Measurements from ENCODE around the gene KCNQ1.

Gene KCNQ1

DNA sequence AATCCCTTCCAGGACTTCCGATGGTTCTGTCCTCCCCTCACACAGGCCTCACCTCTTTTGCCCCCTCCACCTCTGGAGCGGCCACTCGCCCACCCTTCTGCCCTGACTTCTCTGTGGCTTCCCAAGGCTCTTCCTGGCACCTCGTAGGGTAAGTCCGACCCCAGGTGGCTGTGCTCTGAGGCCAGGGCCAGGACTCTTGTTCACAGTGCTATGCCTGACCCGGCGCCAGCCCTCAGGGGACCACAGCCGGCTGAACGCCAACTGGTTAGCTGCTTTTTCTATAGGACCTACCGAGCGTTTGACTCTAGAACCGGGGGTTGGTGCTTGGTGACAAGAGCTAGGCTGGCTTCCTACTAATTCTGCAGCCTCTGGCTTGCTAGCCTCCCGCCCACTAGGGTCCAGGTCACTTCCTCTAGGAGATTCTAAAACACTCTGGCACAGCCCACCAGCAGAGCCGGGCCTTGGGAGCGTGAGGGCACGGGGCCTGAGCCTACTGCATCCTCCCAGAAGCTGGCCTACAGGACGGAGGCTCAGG is 283.4 kb downstream of the KCNQ1 start:
- H3K36me3 ChIP-seq, result no peaks in the 10 kb centered on the region
- peaks cover 0 to 15% (median 0%) of the 10 kb centered on the region in 11 experiments; a peak in 4 of 22 replicates for H4K20me1 ChIP-seq
- no peak for TF ChIP-seq Cebpa-rat (IDR thresholded peaks at IDR 0.05)
- H3K4me3 ChIP-seq, result no peak overlapping the region; a peak in 1 of 20 replicates
- H3K4me2 ChIP-seq, result peak overlapping the region; percentile 30 to 76 (median 64); a peak in 20 of 22 replicates
- H3K27ac ChIP-seq, result no peak overlapping the region
- H3K27me3 ChIP-seq, result no peaks in the 10 kb centered on the region
- H3K9me3 ChIP-seq (replicated peaks in 1 of 11), result no peaks in the 10 kb centered on the region
- H3K9ac ChIP-seq, result peak overlapping the region in 2 of 11 experiments; percentile 3; a peak in 4 of 22 replicates
- H3K4me1 ChIP-seq, result peaks cover 20 to 80% (median 52%) of the 10 kb centered on the region in 10 experiments

DNA sequence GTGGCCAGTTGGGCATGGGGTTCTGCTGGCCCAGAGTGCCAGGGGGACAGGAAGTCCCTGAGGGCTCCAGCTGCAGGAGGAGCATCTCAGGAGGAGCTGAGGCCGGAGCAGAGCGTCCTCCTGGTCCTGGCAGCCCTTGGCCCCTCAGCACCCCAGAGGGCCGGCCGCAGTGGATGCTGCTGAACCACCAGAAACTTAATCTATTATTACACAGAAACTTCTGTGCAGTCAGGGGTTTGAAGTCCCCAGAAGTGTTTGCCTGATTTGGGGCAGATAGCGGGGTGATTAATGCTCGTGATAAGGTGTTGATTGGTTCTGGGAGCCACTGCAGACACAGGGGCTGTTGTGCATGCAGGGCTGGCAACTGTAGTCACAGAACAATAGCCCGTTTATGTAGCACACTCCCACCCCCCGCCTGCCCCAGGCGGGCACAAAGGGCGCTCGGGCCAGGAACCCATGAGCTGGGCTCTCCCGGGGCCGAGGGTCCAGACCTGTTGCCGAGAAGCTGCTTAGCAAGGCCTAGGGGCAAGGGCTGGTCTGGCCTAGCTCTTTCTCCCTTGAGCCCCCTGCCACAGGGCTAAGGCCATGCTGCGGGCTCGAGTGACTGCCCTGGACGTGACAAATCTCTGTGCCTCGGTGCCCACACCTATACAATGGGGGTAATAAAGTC is 284.0 kb downstream of the KCNQ1 start:
- TF ChIP-seq Cebpa-rat (IDR thresholded peaks at IDR 0.05), result no peak
- no peaks in the 10 kb centered on the region for H3K27me3 ChIP-seq
- H3K9me3 ChIP-seq (replicated peaks in 1 of 11), result no peaks in the 10 kb centered on the region
- no peak overlapping the region; a peak in 3 of 22 replicates for H3K9ac ChIP-seq
- peaks cover 0 to 15% (median 0%) of the 10 kb centered on the region in 11 experiments; a peak in 4 of 22 replicates for H4K20me1 ChIP-seq
- H3K27ac ChIP-seq, result no peak overlapping the region
- no peak overlapping the region; a peak in 1 of 20 replicates for H3K4me3 ChIP-seq
- no peaks in the 10 kb centered on the region for H3K36me3 ChIP-seq
- H3K4me1 ChIP-seq, result peaks cover 26 to 80% (median 56%) of the 10 kb centered on the region in 10 experiments
- H3K4me2 ChIP-seq, result peak overlapping the region in 9 of 11 experiments; percentile 43 to 76 (median 65); a peak in 17 of 22 replicates

DNA sequence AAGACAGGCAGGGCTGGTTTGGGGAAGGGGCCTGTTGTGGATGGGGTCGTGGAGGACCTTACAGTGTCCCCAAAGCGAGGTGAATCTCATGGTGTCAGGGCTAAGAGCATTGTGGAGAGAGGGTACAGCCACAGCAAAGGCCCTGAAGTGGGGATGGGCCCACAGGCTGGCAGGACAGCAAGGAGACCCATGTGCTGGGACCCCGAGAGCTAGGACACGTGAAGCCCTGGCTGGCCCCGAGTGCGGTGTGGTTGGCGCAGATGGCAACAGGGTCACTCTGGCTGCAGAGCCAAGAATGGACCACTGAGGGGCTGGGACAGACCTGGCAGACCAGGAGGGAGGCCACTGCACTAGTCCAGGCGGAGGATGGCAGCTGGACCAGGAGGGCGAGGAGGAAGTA is 285.0 kb downstream of the KCNQ1 start:
- H3K4me1 ChIP-seq, result peaks cover 33 to 87% (median 66%) of the 10 kb centered on the region in 10 experiments
- H3K4me2 ChIP-seq, result no peak overlapping the region
- peaks cover 0 to 15% (median 0%) of the 10 kb centered on the region in 11 experiments; a peak in 4 of 22 replicates for H4K20me1 ChIP-seq
- no peaks in the 10 kb centered on the region for H3K9me3 ChIP-seq (replicated peaks in 1 of 11)
- H3K36me3 ChIP-seq, result no peaks in the 10 kb centered on the region
- no peaks in the 10 kb centered on the region for H3K27me3 ChIP-seq
- no peak for TF ChIP-seq Cebpa-rat (IDR thresholded peaks at IDR 0.05)
- H3K4me3 ChIP-seq, result no peak overlapping the region
- no peak overlapping the region for H3K27ac ChIP-seq
- no peak overlapping the region for H3K9ac ChIP-seq

DNA sequence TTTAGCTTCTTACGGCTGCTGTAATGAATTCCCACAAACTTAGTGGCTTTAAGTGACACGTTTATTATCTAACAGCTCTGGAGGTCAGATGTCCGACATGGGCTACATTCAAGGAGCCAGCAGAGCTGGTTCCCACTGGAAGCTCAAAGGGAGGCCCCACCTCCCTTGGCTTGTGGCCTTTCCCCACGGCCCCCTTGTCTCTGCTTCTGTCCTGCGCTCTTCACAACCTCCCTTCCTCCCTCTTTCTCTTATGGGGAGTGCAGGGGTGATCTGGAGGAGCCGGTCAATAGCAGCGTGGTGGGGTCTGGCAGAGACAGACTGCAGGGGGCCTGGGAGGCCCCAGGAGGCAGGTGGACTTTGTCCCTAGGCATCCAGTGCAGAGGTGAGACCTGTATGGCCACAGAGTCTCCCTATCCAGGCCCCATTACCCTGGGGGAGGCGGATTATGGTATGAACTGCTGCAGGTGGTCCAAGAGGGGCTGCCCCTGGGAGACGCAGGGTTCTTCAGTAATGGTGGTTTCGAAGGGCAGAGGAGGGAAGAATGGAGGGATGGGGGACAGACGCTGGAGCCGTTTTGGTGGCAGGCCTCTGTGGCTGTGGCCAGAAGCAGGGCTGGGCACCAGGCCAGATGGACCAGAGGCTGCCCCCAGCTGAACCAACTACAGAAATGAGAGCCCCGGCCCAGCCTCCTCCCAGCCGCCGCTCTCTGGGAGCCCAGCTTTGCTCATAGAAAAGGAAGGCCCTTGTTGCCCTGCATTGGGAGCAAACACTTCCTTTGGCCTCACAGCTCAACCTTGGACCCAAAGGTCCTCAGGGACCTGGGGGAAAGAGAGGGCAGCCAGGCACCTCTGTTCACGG is 285.7 kb downstream of the KCNQ1 start:
- no peaks in the 10 kb centered on the region for H3K9me3 ChIP-seq (replicated peaks in 1 of 11)
- peaks cover 0 to 15% (median 0%) of the 10 kb centered on the region in 11 experiments; a peak in 4 of 22 replicates for H4K20me1 ChIP-seq
- no peak overlapping the region; a peak in 2 of 22 replicates for H3K9ac ChIP-seq
- H3K36me3 ChIP-seq, result no peaks in the 10 kb centered on the region
- H3K4me1 ChIP-seq, result peaks cover 33 to 87% (median 70%) of the 10 kb centered on the region in 10 experiments
- H3K4me3 ChIP-seq, result no peak overlapping the region
- no peak overlapping the region for H3K27ac ChIP-seq
- H3K4me2 ChIP-seq, result peak overlapping the region in 6 of 11 experiments; percentile 11 to 88 (median 58); a peak in 9 of 22 replicates
- H3K27me3 ChIP-seq, result no peaks in the 10 kb centered on the region
- no peak for TF ChIP-seq Cebpa-rat (IDR thresholded peaks at IDR 0.05)

DNA sequence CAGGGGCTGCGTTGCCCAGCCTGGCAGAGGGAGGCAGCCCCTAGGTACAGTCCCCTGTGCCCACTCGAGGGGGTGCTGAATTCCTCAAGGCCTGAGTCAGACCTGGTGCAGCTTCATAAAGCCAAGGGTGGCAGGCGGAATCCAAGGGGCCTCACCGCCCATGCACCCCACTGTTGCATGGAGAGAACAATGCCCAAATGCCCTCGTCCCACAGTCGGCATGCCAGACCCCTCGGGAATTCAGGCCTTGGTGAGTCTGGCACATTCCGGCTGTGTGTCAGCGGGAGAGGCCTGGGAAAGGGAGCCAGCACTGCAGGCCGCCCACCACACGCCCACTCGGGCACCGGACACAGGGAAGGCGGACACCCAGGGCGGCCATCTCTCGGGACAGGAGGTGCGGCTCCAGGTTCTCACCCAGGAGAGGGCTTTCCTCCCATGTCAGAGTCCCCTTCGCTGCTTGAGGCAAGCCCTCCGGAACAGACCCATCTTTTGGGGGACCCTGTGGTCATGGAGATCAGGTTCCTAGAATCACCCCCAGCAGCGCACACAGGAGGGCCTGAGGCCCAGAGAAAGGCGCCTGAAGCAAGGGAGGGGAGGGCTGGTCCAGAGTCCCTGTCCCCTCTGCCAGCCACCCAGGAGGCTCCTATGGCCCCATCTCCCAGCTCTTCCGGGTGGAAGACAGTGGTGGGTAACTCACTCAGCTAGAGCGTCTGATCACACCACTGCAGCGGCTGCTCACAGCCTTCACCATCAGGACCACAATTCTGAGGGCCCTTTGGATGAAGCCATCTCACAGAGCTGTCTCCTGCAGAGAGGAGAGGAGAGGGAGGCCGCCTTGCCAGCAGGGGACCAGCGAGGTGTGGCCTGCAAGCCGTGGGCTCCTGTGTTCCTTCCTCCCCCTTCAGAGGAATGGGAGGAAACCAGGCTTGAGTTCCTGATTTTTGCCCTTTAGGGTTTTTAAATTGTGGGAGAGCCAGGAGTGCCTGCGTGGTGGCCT is 286.6 kb downstream of the KCNQ1 start:
- Histone ChIP-seq H3K4me2 (peak overlapping the region in 10 of 11 experiments; percentile 4 to 88 (median 43); a peak in 18 of 22 replicates), H4K20me1 (peaks cover 0 to 15% (median 0%) of the 10 kb centered on the region in 11 experiments; a peak in 4 of 22 replicates), H3K27me3 (no peaks in the 10 kb centered on the region), H3K4me3 (no peak overlapping the region), H3K27ac (no peak overlapping the region), H3K9me3 (replicated peaks in 1 of 11) (no peaks in the 10 kb centered on the region), H3K36me3 (no peaks in the 10 kb centered on the region), H3K4me1 (peaks cover 33 to 81% (median 67%) of the 10 kb centered on the region in 10 experiments), H3K9ac (peak overlapping the region in 1 of 11 experiments; percentile 16; a peak in 1 of 22 replicates)
- TF ChIP-seq Cebpa-rat (IDR thresholded peaks at IDR 0.05), result no peak

DNA sequence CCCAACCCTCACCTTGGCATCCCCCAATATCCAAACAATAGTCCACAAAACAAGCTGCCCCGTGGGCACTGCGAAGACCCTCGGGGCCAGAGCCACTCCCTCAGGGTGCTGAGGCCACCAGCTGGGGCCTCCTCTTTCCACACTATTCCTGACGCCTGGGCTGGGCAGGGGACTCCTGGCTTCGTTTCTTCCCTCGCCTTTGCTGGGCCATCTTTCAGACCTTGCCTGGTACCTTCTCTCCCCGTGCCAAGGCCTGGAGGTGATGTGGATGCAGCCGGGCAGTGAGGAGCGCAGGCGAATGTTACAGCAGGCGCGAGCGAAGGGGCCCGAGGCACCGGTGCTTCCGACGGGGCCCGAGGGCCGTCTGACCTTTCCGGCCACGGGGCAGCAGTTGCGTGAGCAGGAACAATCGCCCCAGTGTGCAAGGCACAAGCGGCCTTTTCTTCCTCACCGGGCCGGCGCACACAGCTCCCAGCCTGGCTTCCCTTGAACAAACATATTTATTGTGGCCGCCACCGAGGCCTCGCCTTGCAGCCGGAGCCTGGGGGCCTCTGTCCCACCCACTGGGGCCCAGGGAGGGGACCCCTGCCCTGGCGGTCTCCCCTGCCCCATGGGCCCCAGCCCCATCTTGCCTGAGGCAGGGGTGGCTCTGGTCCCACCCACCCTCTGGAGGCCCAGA is 287.6 kb downstream of the KCNQ1 start:
- Histone ChIP-seq H3K4me1 (peaks cover 42 to 81% (median 71%) of the 10 kb centered on the region in 10 experiments), H3K36me3 (no peaks in the 10 kb centered on the region)
- no peak for TF ChIP-seq Cebpa-rat (IDR thresholded peaks at IDR 0.05)

DNA sequence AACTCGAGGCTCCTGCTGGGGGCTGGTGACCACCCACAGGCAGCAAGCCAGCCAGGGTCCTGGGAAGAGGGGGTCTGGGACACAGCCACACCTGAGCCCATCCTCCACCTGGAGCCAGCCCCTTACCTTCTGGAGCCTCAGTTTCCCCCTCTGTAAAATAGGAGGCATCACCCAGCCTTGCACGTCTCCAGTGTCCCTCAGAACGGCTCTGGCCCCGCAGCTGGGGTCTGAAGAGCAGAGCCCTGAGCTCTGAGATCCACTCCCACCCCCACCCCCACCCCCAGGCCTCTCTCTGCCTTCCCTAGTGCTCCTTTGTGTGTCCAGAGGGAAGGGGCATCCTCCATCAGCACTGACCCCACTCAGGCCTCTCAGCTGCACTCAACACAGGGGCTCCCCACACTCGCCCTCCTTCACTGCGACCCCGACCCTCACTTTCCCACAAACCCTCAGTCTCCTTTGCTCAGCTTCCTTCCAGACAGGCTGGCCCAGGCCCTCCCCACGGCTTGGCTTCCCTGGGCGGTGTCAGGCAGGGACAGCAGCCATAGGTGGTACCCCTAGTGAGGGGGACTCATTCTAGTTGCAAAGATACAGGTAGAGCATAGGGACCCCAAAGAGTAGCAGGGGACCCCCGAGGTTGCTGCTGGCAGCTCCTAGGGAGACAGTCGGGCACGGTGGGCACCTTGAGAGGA is 288.3 kb downstream of the KCNQ1 start:
- H3K4me2 ChIP-seq, result peak overlapping the region; percentile 45 to 88 (median 72)
- H3K27me3 ChIP-seq, result no peaks in the 10 kb centered on the region
- peaks cover 0 to 15% (median 0%) of the 10 kb centered on the region in 11 experiments; a peak in 3 of 22 replicates for H4K20me1 ChIP-seq
- no peaks in the 10 kb centered on the region for H3K36me3 ChIP-seq
- peak overlapping the region in 1 of 11 experiments; percentile 48; a peak in 2 of 22 replicates for H3K27ac ChIP-seq
- no peak overlapping the region for H3K4me3 ChIP-seq
- peaks cover 43 to 81% (median 71%) of the 10 kb centered on the region in 10 experiments for H3K4me1 ChIP-seq
- peak overlapping the region in 2 of 11 experiments; percentile 41 to 48; a peak in 4 of 22 replicates for H3K9ac ChIP-seq
- H3K9me3 ChIP-seq (replicated peaks in 1 of 11), result no peaks in the 10 kb centered on the region
- no peak for TF ChIP-seq Cebpa-rat (IDR thresholded peaks at IDR 0.05)

More for the DNA sequence above, 287.6 kb downstream of the KCNQ1 start:
- Histone ChIP-seq H3K4me3 (no peak overlapping the region), H4K20me1 (peaks cover 0 to 15% (median 0%) of the 10 kb centered on the region in 11 experiments; a peak in 4 of 22 replicates), H3K27me3 (no peaks in the 10 kb centered on the region), H3K27ac (no peak overlapping the region), H3K9ac (no peak overlapping the region), H3K4me2 (peak overlapping the region in 10 of 11 experiments; percentile 4 to 88 (median 57); a peak in 14 of 22 replicates), H3K9me3 (replicated peaks in 1 of 11) (no peaks in the 10 kb centered on the region)
